NCI-H1436 treated with DMSO at 0.1 percent for 48 hours (cell line): ENCODE measurements around the gene PTPN23.
"Not testable (repeated sequence)": the region's sequence is repeated elsewhere in the genome, so short reads cannot be mapped to it uniquely, and the experiment has no call there.

ENCODE experiments used
- DNase-seq: peaks from one replicate; lab custom pipeline; 2025; lab: John Stamatoyannopoulos, UW

Gene PTPN23

DNA sequence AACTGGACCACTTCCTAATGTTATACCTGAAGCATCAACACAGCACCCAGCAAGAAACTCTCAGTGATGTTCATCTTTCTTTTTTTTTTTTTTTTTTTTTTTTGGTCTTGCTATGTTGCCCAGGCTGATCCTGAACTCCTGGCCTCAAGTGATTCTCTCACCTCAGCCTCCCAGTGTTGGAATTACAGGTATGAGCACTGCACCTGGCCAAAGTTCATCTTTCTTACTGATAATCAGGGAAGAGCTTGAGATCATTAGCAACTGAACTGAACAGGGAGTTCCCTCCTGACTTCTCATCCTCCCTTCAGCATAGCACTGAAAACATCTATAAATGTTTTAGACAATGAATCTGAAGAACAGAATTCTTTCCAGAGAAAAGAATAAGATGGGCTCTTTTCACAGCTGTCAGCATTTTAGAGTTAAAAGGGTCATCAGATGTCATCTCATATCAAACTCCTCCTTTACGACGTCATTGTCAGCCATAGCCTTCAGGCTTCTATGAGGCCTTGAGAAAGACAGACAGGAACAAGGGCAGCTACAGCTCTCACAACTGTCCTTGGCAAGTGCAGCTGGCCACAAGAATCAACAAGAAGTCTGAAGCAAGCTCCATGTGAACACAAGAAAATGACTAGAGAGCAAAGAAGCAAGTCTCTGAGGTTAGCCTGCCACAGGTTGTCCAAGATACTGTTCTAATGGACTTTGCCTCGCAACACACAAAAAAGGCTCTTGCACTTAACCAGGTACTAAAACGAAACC lies 61.2 kb downstream of the PTPN23 start:
- DNase-seq = no peak

DNA sequence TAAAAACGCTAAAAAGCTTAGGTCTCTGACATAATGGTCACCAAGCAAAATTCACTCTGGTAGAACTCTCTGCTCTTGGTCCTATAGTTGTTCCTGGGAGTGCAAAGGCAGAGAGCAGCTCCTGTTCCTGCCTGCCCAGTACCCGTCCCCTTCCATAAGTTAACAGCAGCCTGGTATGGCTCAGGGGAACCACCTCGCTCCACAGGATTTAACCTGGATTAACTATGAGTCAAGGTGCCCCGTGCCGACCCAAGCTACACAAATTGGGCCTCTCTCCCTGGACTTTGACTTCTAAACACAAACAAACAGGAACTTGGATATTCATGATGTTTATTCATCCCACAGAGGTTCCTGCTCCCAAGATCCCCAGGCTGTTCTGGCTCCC lies 62.8 kb downstream of the PTPN23 start:
- DNase-seq = no peak

GRCh38 chr3:47444103-47444502 lies 63.3 kb downstream of the PTPN23 start:
- DNase-seq = no peak

GRCh38 chr3:47452453-47453215 lies 71.8 kb downstream of the PTPN23 start:
- no peak for DNase-seq

DNA sequence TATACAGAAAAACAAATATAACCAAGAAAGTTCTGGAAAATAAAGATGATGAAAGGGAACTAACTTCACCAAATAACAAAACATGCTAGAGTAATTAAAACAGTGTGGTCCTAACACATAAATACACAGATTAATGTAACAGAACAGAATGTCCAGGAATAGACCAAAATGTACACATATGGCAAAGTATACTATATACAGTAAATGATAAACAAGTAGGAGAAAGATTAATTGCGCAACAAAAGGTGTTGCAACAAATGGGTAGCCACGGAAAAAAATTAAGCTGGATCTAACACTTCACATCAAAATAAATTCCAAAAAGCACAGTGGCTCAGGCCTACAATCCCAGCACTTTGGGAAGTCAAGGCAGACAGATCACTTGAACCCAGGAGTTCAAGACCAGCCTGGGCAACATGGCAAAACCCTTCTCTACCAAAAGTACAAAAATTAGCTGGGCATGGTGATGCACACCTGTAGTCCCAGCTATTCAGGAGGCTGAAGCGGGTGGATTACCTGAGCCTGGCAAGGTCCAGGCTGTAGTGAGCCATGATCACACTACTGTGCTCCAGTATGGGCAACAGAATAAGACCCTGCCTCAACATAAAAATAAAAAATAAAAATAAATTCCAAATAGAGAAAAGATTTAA lies 75.1 kb downstream of the PTPN23 start:
- DNase-seq = no peak

- DNase-seq = no peak
These were observed 76.2 kb downstream of the PTPN23 start for GRCh38 chr3:47456984-47457383.

DNA sequence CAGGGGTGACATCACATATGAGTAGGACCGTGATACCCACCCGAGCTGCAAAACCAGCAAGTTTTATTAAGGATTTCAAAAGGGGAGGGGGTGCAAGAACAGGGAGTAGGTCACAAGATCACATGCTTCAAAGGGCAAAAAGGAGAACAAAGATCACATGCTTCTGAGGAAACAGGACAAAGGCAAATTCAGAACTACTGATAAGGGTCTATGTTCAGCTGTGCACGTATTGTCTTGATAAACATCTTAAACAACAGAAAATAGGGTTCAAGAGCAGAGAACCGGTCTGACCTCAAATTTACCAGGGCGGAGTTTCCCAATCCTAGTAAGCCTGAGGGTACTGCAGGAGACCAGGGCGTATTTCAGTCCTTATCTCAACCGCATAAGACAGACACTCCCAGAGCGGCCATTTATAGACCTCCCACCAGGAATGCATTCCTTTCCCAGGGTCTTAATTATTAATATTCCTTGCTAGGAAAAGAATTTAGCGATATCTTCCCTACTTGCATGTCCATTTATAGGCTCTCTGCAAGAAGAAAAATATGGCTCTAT lies 78.8 kb downstream of the PTPN23 start:
- not testable (repeated sequence) for DNase-seq
